GM19467 (cell line): ENCODE data around the gene ZDHHC7.

Source experiments
- ATAC-seq: cut with Tn5 transposase; IDR thresholded peaks from one replicate; pipeline ENCODE4 v1.9.1; 2021; ENCODE audit warnings: mild to moderate bottlenecking, moderate library complexity; ENCODE audit not compliant: unreplicated experiment

ZDHHC7 gene

GRCh38 chr16:85025781-85026653, 14.7 kb upstream of the ZDHHC7 start:
- ATAC-seq, result no peak

- no peak for ATAC-seq
These were observed 8.4 kb upstream of the ZDHHC7 start for GRCh38 chr16:85019659-85020245.

GRCh38 chr16:85018529-85019236, 7.3 kb upstream of the ZDHHC7 start:
- ATAC-seq, result no peak

GRCh38 chr16:85017633-85018032, 6.3 kb upstream of the ZDHHC7 start:
- ATAC-seq, result no peak

GRCh38 chr16:85017151-85017550, 5.8 kb upstream of the ZDHHC7 start:
- no peak for ATAC-seq

GRCh38 chr16:85015481-85016187, 4.3 kb upstream of the ZDHHC7 start:
- ATAC-seq, result no peak

- no peak for ATAC-seq
These were observed 3.0 kb upstream of the ZDHHC7 start for GRCh38 chr16:85014311-85014710.

- no peak for ATAC-seq
These were observed 530 bp upstream of the ZDHHC7 start for GRCh38 chr16:85011846-85012284.

GRCh38 chr16:85010446-85010930, 847 bp downstream of the ZDHHC7 start:
- no peak for ATAC-seq

GRCh38 chr16:85008271-85008670, 3.1 kb downstream of the ZDHHC7 start:
- ATAC-seq, result no peak

GRCh38 chr16:85007496-85008214, 3.7 kb downstream of the ZDHHC7 start:
- ATAC-seq, result no peak

GRCh38 chr16:85006639-85007038, 4.7 kb downstream of the ZDHHC7 start:
- no peak for ATAC-seq

- ATAC-seq, result no peak
These were observed 5.9 kb downstream of the ZDHHC7 start for GRCh38 chr16:85005285-85006069.

GRCh38 chr16:85004587-85005205, 6.6 kb downstream of the ZDHHC7 start:
- no peak for ATAC-seq

GRCh38 chr16:85003725-85004586, 7.4 kb downstream of the ZDHHC7 start:
- no peak for ATAC-seq

- no peak for ATAC-seq
These were observed 8.3 kb downstream of the ZDHHC7 start for GRCh38 chr16:85003076-85003475.

- no peak for ATAC-seq
These were observed 8.7 kb downstream of the ZDHHC7 start for GRCh38 chr16:85002608-85003007.

GRCh38 chr16:85002099-85002541, 9.2 kb downstream of the ZDHHC7 start:
- ATAC-seq, result no peak
